NCI-H510A (cell line): Measurements from ENCODE around the gene COMMD9.

Experiments
- DNase-seq: peaks from one replicate; lab custom pipeline; 2025; lab: John Stamatoyannopoulos, UW

Gene COMMD9

GRCh38 chr11:36257351-36257750, 31.9 kb downstream of the COMMD9 start:
- no peak for DNase-seq

DNA sequence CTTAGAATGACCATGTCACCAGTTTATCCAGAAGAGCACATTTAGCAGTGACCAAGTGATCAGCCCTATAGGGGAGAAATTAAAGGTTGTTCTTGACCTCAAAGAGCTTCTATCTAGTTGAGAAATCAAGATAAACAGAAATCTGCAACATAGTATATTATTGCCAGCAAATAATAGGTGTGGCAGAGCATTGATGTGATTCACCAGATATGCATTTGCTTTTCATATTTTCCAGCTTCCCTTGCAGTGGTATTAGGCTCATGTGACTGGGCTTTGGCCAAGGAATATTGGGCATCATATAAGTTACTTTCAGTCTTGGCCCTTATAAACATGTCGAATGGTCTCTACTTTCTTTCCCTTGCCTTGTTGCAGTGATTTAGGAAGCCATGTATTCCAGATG, 34.5 kb downstream of the COMMD9 start:
- DNase-seq: no peak

DNA sequence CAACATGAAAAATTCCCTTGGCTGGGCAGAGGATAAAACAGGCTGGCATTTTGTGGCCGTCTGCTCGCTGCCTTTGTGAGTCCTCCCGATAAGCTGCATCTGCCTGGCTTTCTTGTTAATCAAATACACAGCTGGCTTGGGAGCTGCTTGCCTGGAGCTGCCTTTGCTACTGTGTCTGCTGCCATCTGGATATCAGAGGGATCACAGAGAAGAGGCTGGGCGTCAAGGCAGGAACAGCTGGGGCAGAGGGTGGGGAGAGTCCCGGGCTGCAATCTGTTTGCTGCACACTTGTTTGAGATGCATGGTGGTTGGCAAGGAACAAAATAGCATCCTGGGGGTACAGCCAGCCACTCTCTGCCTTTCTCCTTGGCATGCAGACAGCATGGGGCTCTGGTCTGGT, 36.0 kb downstream of the COMMD9 start:
- no peak for DNase-seq

GRCh38 chr11:36251823-36252222, 37.4 kb downstream of the COMMD9 start:
- DNase-seq: no peak

- no peak for DNase-seq
These were observed 40.0 kb downstream of the COMMD9 start for GRCh38 chr11:36249246-36249645.

GRCh38 chr11:36248436-36248835, 40.8 kb downstream of the COMMD9 start:
- DNase-seq: no peak

DNA sequence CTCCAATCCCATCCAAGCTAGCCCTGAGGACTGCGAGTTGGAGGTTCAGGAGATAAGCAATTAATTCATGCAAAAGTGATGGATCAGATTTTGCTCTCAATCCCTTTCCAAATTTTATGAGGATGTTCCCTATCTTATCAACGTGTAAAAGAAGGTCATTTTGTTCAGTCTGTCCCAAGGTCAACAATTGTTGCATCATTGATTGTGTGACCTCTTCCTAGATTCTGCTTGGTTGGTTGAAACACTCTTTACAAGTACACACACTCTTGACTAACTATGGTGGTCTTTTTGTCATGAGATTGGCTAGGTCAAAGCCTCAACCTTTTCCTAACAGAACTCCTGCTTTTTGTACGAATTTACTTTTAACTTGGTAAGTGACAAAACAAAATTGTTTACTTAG, 41.7 kb downstream of the COMMD9 start:
- no peak for DNase-seq

GRCh38 chr11:36243641-36244040, 45.6 kb downstream of the COMMD9 start:
- DNase-seq: no peak

GRCh38 chr11:36241497-36241896, 47.7 kb downstream of the COMMD9 start:
- DNase-seq: no peak

GRCh38 chr11:36240801-36241200, 48.4 kb downstream of the COMMD9 start:
- no peak for DNase-seq

GRCh38 chr11:36240173-36240572, 49.1 kb downstream of the COMMD9 start:
- DNase-seq: no peak

- DNase-seq: no peak
These were observed 49.6 kb downstream of the COMMD9 start for GRCh38 chr11:36239636-36240035.

DNA sequence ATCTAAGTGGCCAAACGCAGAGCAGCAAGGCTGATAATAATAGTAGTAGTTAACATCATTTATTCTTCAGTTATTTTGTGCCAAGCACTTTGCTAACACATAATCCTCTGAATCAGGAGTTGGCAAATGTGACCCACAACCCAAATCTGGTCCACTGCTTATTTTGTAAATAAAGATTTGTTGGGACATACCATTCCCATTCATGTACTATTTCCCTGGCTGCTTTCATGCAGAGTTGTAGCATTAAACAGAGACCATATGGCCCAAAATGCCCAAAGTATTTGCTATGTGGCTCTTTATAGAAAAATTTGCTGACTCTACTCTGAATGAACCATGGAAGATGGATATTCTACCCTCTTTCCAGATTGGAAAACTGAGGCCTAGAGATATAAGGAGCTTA, 50.3 kb downstream of the COMMD9 start:
- DNase-seq: no peak

DNA sequence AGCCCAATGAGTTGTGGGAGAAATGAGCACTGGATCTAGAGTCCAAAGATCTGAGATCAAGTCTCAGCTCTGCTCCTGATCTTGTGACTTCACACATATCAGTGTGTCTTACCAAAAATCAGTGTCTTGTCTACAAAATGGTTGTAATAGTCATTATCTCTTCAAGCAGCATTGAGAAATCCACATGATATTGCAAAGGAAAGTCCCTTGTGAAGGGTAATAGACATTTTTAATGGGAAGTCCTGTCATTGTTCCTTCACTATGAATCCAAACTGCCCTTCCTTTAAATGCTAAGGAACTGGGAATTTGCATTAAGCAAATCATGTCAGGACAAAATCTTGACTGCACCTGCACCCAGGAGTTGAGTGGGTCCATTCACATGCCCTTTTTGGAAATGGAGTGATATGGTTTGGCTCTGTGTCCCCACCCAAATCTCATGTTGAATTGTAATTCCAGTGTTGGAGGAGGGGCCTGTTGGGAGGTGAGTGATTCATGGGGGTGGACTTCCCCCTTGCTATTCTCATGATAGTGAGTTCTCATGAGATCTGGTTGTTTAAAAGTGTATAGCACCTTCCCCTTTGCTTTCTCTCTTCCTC, 51.1 kb downstream of the COMMD9 start:
- no peak for DNase-seq

DNA sequence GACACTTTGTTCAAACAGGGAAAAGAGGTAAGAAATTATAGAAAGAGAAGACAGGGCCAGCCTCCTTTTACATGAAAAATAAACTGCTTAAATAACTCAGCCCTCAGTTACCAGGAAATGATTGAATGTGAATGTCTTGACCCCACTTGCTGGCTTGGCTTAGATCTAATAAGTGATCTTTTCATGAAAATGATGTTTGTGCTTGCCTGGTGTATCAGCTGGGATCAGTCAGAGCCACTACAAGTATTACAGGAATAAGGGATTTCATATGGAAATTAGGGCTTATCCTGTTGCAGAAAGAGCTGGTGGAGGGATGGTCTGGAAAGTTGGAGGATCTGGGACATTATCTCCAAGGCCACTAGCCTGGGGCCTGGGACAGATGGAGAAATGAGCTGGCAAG, 51.8 kb downstream of the COMMD9 start:
- DNase-seq: no peak

DNA sequence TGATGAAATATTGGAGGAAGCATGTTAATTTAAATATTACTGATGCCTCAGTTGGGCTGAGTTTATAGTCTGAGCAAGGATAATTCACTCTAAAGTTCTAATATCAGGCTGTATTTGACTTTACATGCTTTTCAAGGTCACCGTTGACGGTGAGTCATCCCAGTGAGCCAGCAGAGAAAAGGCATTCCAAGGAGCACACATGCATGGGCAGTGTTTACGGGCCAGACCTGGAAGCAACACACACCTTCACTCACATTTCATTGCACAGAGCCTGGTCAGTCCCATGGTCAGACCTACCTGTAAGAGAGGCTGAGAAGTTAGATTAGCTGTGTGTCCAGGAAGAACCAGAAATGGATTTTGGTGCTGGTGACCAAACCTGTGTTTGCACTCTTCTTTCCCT, 53.5 kb downstream of the COMMD9 start:
- DNase-seq: no peak

- no peak for DNase-seq
These were observed 54.4 kb downstream of the COMMD9 start for GRCh38 chr11:36234825-36235224.

- no peak for DNase-seq
These were observed 56.0 kb downstream of the COMMD9 start for GRCh38 chr11:36233204-36233603.

GRCh38 chr11:36230779-36231699, 58.2 kb downstream of the COMMD9 start:
- DNase-seq: no peak

DNA sequence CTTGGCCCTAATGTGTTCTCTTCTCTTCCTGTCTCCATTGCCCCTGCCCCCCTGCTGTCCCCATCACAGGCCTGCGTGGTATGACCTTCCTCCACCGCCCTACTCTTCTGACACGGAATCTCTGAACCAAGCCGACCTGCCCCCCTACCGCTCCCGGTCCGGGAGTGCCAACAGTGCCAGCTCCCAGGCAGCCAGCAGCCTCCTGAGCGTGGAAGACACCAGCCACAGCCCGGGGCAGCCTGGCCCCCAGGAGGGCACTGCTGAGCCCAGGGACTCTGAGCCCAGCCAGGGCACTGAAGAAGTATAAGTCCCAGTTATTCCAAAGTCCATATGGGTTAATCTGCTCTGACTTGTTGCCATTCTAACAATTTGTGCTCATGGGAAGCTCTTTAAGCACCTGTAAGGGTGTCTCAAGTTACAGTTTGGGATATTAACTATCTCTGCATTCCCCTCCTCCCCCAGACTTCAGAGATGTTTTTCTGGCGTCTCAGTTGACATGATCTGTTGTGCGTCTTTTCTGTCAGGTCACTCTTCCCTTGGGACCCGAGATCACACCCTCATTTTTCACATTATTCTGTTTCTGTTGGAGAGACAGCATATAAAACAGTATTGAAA, 60.0 kb downstream of the COMMD9 start:
- no peak for DNase-seq

- no peak for DNase-seq
These were observed 60.5 kb downstream of the COMMD9 start for GRCh38 chr11:36228689-36229088.

GRCh38 chr11:36227044-36227443, 62.2 kb downstream of the COMMD9 start:
- DNase-seq: no peak

GRCh38 chr11:36224209-36224882, 64.9 kb downstream of the COMMD9 start:
- no peak for DNase-seq
